ENCODE data around the gene LRRFIP1. TPM values are rescaled to one million over a fixed set of nuclear protein-coding genes. Genes with fewer than 3 reads are reported as not detected.

The LRRFIP1 gene
- polyA plus RNA-seq, 1 of the 3 experiments (the other 2 are of a cell fraction): 47.3 TPM

GRCh38 chr2:237669628-237670392, 42.4 kb downstream of the LRRFIP1 start (continued):
- TF ChIP-seq ZBTB33 (IDR thresholded peaks at IDR 0.05; ENCODE audit: borderline replicate concordance, low read depth): peak; percentile 76
- no peak for TF ChIP-seq FOXJ3 (CRISPR knock-in tag; IDR thresholded peaks at IDR 0.05)
- peak; percentile 82 for TF ChIP-seq NFIC (IDR thresholded peaks at IDR 0.05; ENCODE audit: borderline replicate concordance)
- peak; percentile 100 for TF ChIP-seq TCF12 (IDR thresholded peaks at IDR 0.05)
- peak; percentile 91 for TF ChIP-seq PBX3 (IDR thresholded peaks at IDR 0.05)
- TF ChIP-seq FOXM1 (IDR thresholded peaks at IDR 0.05; ENCODE audit: low read depth): peak; percentile 72; the same call in 1 of the 2 replicates
- 0 out of 2 replicates have a peak, but pooled peaks have one; percentile 43 for TF ChIP-seq MXI1 (IDR thresholded peaks at IDR 0.05; ENCODE audit: low read depth, low read length)
- TF ChIP-seq GABPA (IDR thresholded peaks at IDR 0.05; ENCODE audit: low read depth): peak; percentile 63
- TF ChIP-seq SIN3A (IDR thresholded peaks at IDR 0.05; ENCODE audit: borderline replicate concordance, low read depth, low read length): peak; percentile 93; the same call in 1 of the 2 replicates
- no peak for TF ChIP-seq IRF3 (IDR thresholded peaks at IDR 0.05; ENCODE audit: low read depth, low read length)
- TF ChIP-seq MEF2A (IDR thresholded peaks at IDR 0.05; ENCODE audit: borderline replicate concordance, low read depth): peak; percentile 99
- TF ChIP-seq NRF1 (IDR thresholded peaks at IDR 0.05; ENCODE audit: low read depth, low read length): no peak
- no peak for TF ChIP-seq RAD21 (IDR thresholded peaks at IDR 0.05; ENCODE audit: low read length)
- peak; percentile 65 for TF ChIP-seq USF1 (IDR thresholded peaks at IDR 0.05; ENCODE audit: borderline replicate concordance, low read depth)
- peak; percentile 89; the same call in 1 of the 2 replicates for TF ChIP-seq POLR2AphosphoS5 (IDR thresholded peaks at IDR 0.05; ENCODE audit: low read depth, low read length)
- no peak for TF ChIP-seq RFX5 (IDR thresholded peaks at IDR 0.05; ENCODE audit: low read length)

Data from SK-N-SH (cell line).